Nephron progenitor cell (in vitro differentiated cells): ENCODE measurements around the gene NUDT2.
"Not testable (repeated sequence)": the region's sequence is repeated elsewhere in the genome, so short reads cannot be mapped to it uniquely, and the experiment has no call there.

Source experiments
- DNase-seq: peaks from one replicate; pipeline ENCODE4 v3.0.0; 2021
- H3K27ac Mint-ChIP-seq: 2 replicates; pipeline ENCODE4 v1.8.0; 2021; ENCODE audit warnings: mild to moderate bottlenecking, moderate library complexity, mixed read lengths
- H3K27me3 Mint-ChIP-seq: 2 replicates; pipeline ENCODE4 v1.8.0; 2021; ENCODE audit warnings: mild to moderate bottlenecking, low read depth, mixed read lengths; ENCODE audit not compliant: poor library complexity
- H3K36me3 Mint-ChIP-seq: 2 replicates; pipeline ENCODE4 v1.8.0; 2021; ENCODE audit warnings: low read depth, mixed read lengths
- H3K4me1 Mint-ChIP-seq: 2 replicates; pipeline ENCODE4 v1.8.0; 2021; ENCODE audit warnings: mixed read lengths
- H3K4me3 Mint-ChIP-seq: 2 replicates; pipeline ENCODE4 v1.8.0; 2021; ENCODE audit warnings: mild to moderate bottlenecking, moderate library complexity, mixed read lengths
- H3K9me3 Mint-ChIP-seq: 2 replicates; pipeline ENCODE4 v1.8.0; 2021; ENCODE audit warnings: mild to moderate bottlenecking, moderate library complexity, mixed read lengths
- CTCF ChIP-seq: fragments of 200-600 bp; sonication (generic); IDR thresholded peaks from 2 replicates; pipeline ENCODE4 v1.5.0; 2021; ENCODE audit warnings: antibody characterized with exemption

The NUDT2 gene

GRCh38 chr9:34365282-34365681, 35.9 kb downstream of the NUDT2 start:
- Mint-ChIP-seq H3K36me3 (peaks cover 27% of the 10 kb centered on the region), H3K4me3 (no peak overlapping the region), H3K27me3 (peaks cover 17% of the 10 kb centered on the region), H3K9me3 (peaks cover 32% of the 10 kb centered on the region), H3K27ac (no peak overlapping the region), H3K4me1 (peaks cover 26% of the 10 kb centered on the region)
- TF ChIP-seq CTCF: no peak
- DNase-seq: no peak

DNA sequence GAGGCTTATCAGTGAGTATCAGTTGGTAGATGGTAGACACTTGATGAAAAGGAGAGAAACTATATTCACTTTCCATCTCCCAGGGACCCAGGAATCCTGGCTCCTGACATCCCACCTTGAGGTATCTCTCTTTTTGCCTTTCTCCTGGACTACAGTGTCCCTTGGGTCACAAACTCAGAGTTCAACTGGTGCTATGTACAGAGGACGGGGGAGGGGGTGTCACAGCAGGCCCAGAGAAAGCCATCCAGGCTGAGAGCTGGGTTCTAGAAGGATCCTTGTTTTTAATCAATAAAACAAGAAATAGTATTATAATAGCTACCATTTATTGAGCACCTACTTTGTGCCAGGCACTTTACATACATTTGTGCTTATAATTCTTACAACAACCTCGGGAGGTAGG, 37.0 kb downstream of the NUDT2 start:
- Mint-ChIP-seq H3K27me3 (peaks cover 17% of the 10 kb centered on the region), H3K36me3 (peaks cover 38% of the 10 kb centered on the region), H3K27ac (no peak overlapping the region), H3K4me3 (no peak overlapping the region), H3K4me1 (peaks cover 29% of the 10 kb centered on the region), H3K9me3 (peaks cover 40% of the 10 kb centered on the region)
- no peak for DNase-seq
- TF ChIP-seq CTCF: no peak

DNA sequence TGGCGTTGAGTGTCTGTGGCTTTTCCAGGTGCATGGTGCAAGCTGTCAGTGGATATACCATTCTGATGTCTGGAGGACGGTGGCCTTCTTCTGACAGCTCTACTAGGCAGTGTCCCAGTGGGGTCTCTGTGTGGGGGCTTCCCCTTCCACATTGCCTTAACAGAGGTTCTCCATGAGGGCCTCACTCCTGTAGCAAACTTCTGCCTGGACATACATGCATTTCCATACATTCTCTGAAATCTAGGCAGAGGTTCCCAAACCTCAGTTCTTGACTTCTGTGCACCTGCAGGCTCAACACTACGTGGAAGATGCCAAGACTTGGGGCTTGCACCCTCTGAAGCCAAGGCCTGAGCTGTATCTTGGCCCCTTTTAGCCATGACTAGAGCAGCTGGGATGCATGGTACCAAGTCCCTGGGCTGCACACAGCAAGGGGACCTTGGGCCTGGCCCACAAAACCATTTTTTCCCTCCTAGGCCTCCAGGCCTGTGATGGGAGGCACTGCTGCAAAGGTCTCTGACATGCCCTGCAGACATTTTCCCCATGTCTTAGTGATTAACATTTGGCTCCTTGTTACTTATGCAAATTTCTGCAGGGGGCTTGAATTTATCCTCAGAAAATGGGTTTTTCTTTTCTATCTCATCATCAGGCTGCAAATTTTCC, 38.5 kb downstream of the NUDT2 start:
- not testable (repeated sequence) for DNase-seq, H3K27ac Mint-ChIP-seq, H3K4me3 Mint-ChIP-seq
- peaks cover 24% of the 10 kb centered on the region for H3K4me1 Mint-ChIP-seq
- H3K9me3 Mint-ChIP-seq: peaks cover 42% of the 10 kb centered on the region
- H3K36me3 Mint-ChIP-seq: peaks cover 47% of the 10 kb centered on the region
- peaks cover 12% of the 10 kb centered on the region for H3K27me3 Mint-ChIP-seq

- H3K9me3 Mint-ChIP-seq: peaks cover 44% of the 10 kb centered on the region
- DNase-seq, H3K27me3 Mint-ChIP-seq, H3K27ac Mint-ChIP-seq, H3K4me3 Mint-ChIP-seq: not testable (repeated sequence)
- H3K4me1 Mint-ChIP-seq: peaks cover 16% of the 10 kb centered on the region
- peaks cover 49% of the 10 kb centered on the region for H3K36me3 Mint-ChIP-seq
Measured at GRCh38 chr9:34368796-34369195, 39.4 kb downstream of the NUDT2 start.

GRCh38 chr9:34369636-34370035, 40.3 kb downstream of the NUDT2 start:
- Mint-ChIP-seq H3K27ac (no peak overlapping the region), H3K36me3 (peaks cover 55% of the 10 kb centered on the region), H3K9me3 (peaks cover 47% of the 10 kb centered on the region), H3K27me3 (peaks cover 10% of the 10 kb centered on the region), H3K4me1 (peaks cover 14% of the 10 kb centered on the region), H3K4me3 (no peak overlapping the region)
- no peak for DNase-seq
- no peak for TF ChIP-seq CTCF

- Mint-ChIP-seq H3K27me3 (peaks cover 10% of the 10 kb centered on the region), H3K36me3 (peaks cover 55% of the 10 kb centered on the region), H3K27ac (no peak overlapping the region), H3K4me3 (no peak overlapping the region), H3K9me3 (peaks cover 47% of the 10 kb centered on the region), H3K4me1 (peaks cover 22% of the 10 kb centered on the region)
- no peak for DNase-seq
- no peak for TF ChIP-seq CTCF
Measured at GRCh38 chr9:34370335-34370969, 41.1 kb downstream of the NUDT2 start.
